Measurements from ENCODE around the gene SMIM5. TPM values are rescaled to one million over a fixed set of nuclear protein-coding genes. Genes with fewer than 3 reads are reported as not detected.
"Not testable (repeated sequence)": the region's sequence is repeated elsewhere in the genome, so short reads cannot be mapped to it uniquely, and the experiment has no call there.

SMIM5 gene
- total RNA-seq, 1 donor from 2014 or later, result 2.7 TPM

DNA sequence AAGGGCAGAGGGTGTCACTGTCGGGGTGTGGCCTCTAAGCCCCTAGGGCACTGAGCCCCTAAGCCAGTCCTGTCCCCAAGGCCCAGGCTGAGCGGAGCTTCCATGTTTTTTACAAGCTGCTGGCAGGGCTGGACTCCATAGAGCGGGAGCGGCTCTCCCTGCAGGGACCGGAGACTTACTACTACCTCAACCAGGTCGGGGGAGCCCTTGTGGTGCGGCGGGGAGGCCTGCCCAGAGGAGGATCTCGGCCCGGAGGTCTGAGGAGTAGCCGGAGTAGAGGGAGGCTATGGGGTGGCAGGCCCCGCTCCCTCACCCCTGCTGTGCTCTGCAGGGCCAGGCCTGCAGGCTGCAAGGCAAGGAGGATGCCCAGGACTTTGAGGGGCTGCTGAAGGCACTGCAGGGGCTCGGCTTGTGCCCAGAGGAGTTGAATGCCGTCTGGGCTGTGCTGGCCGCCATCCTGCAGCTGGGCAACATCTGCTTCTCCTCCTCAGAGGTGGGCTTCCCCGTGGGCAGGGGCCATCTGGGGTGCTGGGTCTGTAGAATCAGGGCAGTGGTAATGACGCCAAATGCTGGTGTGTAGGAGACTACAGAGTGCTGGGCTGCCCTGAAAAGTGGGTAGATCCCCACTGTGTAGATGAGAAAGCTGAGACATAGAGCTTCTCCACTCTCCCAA, 40.8 kb upstream of the SMIM5 start:
- Histone ChIP-seq H3K27me3 (ENCODE audit: low read depth) (no peaks in the 10 kb centered on the region), H3K4me1 (peaks cover 15% of the 10 kb centered on the region), H3K27ac (no peak overlapping the region), H3K9me3 (no peaks in the 10 kb centered on the region), H3K4me3 (no peak overlapping the region), H3K36me3 (peaks cover 6% of the 10 kb centered on the region)
- ATAC-seq, result no peak
- intact Hi-C loops (cut with DNase I), result no loop called here
- no peak for DNase-seq
- TF ChIP-seq CTCF (IDR thresholded peaks at IDR 0.05), result no peak

- H3K27ac ChIP-seq; H3K9me3 ChIP-seq; DNase-seq; H3K4me3 ChIP-seq; intact Hi-C loops (cut with DNase I); ATAC-seq; H3K36me3 ChIP-seq; H3K27me3 ChIP-seq (ENCODE audit: low read depth): not testable (repeated sequence)
- peaks cover 13% of the 10 kb centered on the region for H3K4me1 ChIP-seq
Measured at GRCh38 chr17:75593430-75593829, 39.8 kb upstream of the SMIM5 start.

DNA sequence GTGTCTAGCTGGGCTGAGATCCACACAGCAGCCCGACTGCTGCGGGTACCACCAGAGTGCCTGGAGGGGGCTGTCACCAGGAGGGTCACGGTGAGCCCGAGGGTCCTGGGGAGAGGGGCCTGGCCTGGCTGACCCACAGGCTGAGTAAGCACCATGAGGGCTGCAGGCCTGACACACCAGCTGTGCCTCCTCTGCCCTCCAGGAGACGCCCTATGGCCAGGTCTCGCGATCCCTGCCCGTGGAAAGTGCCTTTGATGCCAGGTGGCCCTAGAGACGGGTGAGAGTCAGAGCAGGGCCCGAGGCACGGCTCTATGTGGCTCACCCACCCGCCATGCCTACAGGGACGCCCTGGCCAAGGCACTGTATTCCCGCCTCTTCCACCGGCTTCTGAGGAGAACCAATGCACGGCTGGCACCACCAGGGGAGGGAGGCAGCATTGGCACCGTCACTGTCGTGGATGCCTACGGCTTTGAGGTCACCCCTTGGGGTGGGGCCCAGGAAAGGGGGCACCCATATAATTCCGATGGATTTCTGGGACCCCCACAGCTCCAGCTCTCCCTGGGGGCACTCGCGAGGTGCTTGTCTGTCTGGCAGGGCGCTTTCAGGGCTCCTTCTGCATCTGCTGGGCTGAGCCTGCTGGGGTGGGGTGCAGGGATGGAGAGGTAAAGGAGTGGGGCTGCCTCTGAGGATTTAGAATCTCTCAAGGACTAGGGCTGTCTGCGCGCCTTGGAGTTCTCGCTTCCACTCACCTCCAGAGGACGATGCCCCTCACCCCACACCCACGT, 38.5 kb upstream of the SMIM5 start:
- H3K36me3 ChIP-seq, result peaks cover 6% of the 10 kb centered on the region
- no peak for ATAC-seq
- intact Hi-C loops (cut with DNase I), result no loop called here
- H3K4me3 ChIP-seq, result no peak overlapping the region
- no peak for TF ChIP-seq CTCF (IDR thresholded peaks at IDR 0.05)
- no peak for DNase-seq
- no peaks in the 10 kb centered on the region for H3K9me3 ChIP-seq
- no peaks in the 10 kb centered on the region for H3K27me3 ChIP-seq (ENCODE audit: low read depth)
- H3K4me1 ChIP-seq, result peaks cover 11% of the 10 kb centered on the region
- H3K27ac ChIP-seq, result no peak overlapping the region

DNA sequence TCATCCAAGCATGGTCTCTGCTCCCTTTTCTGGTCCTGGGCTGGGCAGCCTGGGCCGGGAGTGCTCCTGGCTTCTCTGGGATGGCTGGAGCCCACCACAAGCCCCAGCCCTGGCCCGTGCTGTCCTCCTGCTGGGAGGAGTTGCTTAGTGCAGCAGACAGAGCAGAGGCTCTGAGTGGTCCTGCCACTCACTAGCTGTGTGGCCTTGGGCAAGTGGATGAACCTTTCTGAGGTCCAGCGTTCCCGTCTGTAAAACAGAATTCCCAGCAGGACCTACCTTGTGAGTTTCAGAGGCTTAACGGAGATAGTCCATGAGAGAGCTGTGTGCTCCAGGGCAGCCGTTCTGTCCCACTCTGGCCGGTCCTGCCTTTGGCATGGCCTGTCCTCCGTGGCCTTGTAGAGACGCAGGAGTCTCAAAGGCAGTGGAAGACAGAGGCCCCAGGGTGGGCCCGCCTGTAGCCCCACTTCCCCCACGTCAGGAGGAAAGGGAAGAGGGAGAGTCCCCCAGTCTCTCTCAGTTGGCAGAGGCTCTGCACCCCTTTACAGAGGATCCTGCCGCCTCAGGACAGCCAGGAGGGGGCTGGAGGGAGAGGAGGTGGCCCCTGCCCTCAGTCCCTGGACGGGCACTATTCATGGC, 37.8 kb upstream of the SMIM5 start:
- Histone ChIP-seq H3K27me3 (ENCODE audit: low read depth) (no peaks in the 10 kb centered on the region), H3K27ac (no peak overlapping the region), H3K4me1 (peaks cover 4% of the 10 kb centered on the region), H3K9me3 (no peaks in the 10 kb centered on the region), H3K36me3 (peaks cover under 1% of the 10 kb centered on the region), H3K4me3 (no peak overlapping the region)
- TF ChIP-seq CTCF (IDR thresholded peaks at IDR 0.05), result no peak
- ATAC-seq (no peak), DNase-seq (no peak)
- intact Hi-C loops (cut with DNase I), result no loop called here

GRCh38 chr17:75595920-75596313, 37.3 kb upstream of the SMIM5 start:
- H3K27me3 ChIP-seq (ENCODE audit: low read depth), result no peaks in the 10 kb centered on the region
- DNase-seq, result no peak
- no peak overlapping the region for H3K4me3 ChIP-seq
- H3K36me3 ChIP-seq, result no peaks in the 10 kb centered on the region
- no peak for ATAC-seq
- TF ChIP-seq CTCF (IDR thresholded peaks at IDR 0.05), result no peak
- H3K27ac ChIP-seq, result no peak overlapping the region
- intact Hi-C loops (cut with DNase I), result no loop called here
- no peaks in the 10 kb centered on the region for H3K4me1 ChIP-seq
- H3K9me3 ChIP-seq, result no peaks in the 10 kb centered on the region
